Adrenal gland (tissue), 12 donors: ENCODE results near the gene CTBP2. TPM values are rescaled to one million over a fixed set of nuclear protein-coding genes. Genes with fewer than 3 reads are reported as not detected.

Experiments
- DNase-seq, 7 donors: peaks; one replicate each; pipeline ENCODE4 v3.0.0-alpha.2; 2019 to 2020
- H3K27ac ChIP-seq, 5 donors: fragments of 200-600 bp; sonication (generic) in 4 of 5; 1 replicate in 3 of 5; 2 replicates in 2 of 5; pipeline versions ENCODE4 v1.5.1 to v1.8.0; 2016 to 2020; ENCODE audit warnings: mild to moderate bottlenecking in 1 of 5
- H3K27me3 ChIP-seq: fragments of 200-600 bp; 2 replicates; pipeline ENCODE4 v1.8.0; 2021
- H3K36me3 ChIP-seq, 2 donors: fragments of 200-600 bp; replicated peaks in 1 of 2; 1 replicate in 1 of 2; 2 replicates in 1 of 2; pipeline versions ENCODE4 v1.5.1 to v1.8.0; 2018 to 2022
- H3K4me1 ChIP-seq, 2 donors: fragments of 200-600 bp; replicated peaks in 1 of 2; 1 replicate in 1 of 2; 2 replicates in 1 of 2; pipeline versions ENCODE4 v1.5.1 to v1.8.0; 2018 to 2021
- H3K4me3 ChIP-seq, 4 donors: fragments of 200-600 bp; sonication (generic) in 3 of 4; one replicate each; pipeline ENCODE4 v1.5.1; 2016 to 2018
- H3K9me3 ChIP-seq, 3 donors: fragments of 200-600 bp; sonication (generic) in 1 of 3; replicated peaks in 1 of 3; 1 replicate in 2 of 3; 2 replicates in 1 of 3; pipeline versions ENCODE4 v1.5.1 to v1.8.0; 2016 to 2021
- POLR2A ChIP-seq, 2 donors: fragments of 450-650 bp; IDR thresholded peaks; one replicate each; pipeline ENCODE4 v1.6.1; 2017; ENCODE audit warnings: antibody characterized with exemption in 2 of 2, mild to moderate bottlenecking in 2 of 2, moderate library complexity in 1 of 2
- WGBS, 4 donors: extraction: QIAGEN DNeasy Blood & Tissue Kit in 2 of 4; methylation state at CpG; one replicate each; pipeline versions ENCODE4 v1.1.5 to v1.1.7; 2013 to 2017; 5-methylcytosine and 5-hydroxymethylcytosine counted together
- intact Hi-C, 2 donors: fragments of 100-400 bp; cut with DNase I; formaldehyde crosslinking; loops; one replicate each; pipeline versions ENCODE4 v1.14.1 to v1.15.0; 2022 to 2023
- polyA plus RNA-seq, 3 donors: library from polyadenylated mRNA; stranded (reverse); fragments of 200-250 nt in 2 of 3; fragments of 350-450 nt in 1 of 3; fragmentation: Illumina TruSeq in 1 of 3; extraction: RNeasy Lipid Tissue Mini Kit (QIAGEN cat#74804) in 1 of 3; gene quantifications; one replicate each; pipeline ENCODE4 v1.2.3, GENCODE V29; 2013 to 2014
- total RNA-seq, 9 donors: library from RNA; depleted of rRNA in 4 of 9; stranded (reverse); fragments of >200 nt in 4 of 9; fragments of 120-200 nt in 1 of 9; fragmentation: NEBNext Ultra II Directional in 1 of 9; extraction: Animal tissue kit (Norgen Biotek cat#: 25700) in 1 of 9; gene quantifications; one replicate each; pipeline versions ENCODE4 v1.1.0 to v1.2.4, GENCODE V29; 2013 to 2023
- TF ChIP-seq, protein P1 (sequence below), 6 experiments: fragments of 450-650 bp in 4 of 6; fragments of 200-600 bp in 2 of 6; sonication (generic) in 1 of 6; IDR thresholded peaks; 1 replicate in 5 of 6; 2 replicates in 1 of 6; pipeline versions ENCODE4 v1.5.1 to v1.8.0; 2016 to 2021; ENCODE audit warnings: antibody characterized with exemption in 6 of 6, mild to moderate bottlenecking in 2 of 6, moderate library complexity in 1 of 6
- donor health status: healthy with polysubstance abuse.
- donor health status: Bipolar disorder and iron deficiency.
- donor health status: DM: yes; HTN: yes; CAD: no.
- donor health status: DM: no; HTN: no; CAD: no.
- donor health status: DM: no; HTN: no; CAD: no.
- donor health status: DM: yes; HTN: yes; CAD: no.

The CTBP2 gene
- total and polyA plus RNA-seq, 12 donors, result 25.3 to 66.5 (median 45.7) TPM

DNA sequence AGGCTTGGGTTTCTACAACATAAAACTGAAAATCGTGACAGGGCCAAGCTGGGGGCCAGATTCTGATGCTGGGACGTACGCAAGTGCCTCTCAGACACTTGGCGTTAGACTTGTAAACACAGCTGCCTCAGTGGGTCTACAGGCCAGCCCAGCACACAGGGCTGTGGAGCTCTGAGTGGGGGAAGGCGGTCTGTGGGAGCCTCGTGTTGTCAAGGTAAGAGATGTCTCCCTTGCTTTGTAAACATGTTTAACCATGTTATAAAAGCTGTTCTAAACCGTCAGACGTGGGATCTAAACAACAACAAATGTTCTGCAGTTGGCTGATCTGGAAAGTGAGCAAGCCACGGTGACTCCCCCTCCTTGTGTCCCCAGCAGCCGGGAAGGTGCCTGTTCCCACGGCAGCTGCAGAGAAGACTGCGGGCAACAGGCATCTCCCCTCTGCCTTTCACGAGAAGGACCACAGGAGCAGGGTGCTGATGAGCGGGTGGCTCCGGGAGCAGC lies 150.7 kb downstream of the CTBP2 start:
- intact Hi-C loops, result no loop called here
- Histone ChIP-seq H3K27ac (peak overlapping the region in 3 of 5 donors; percentile 2 to 80 (median 43)), H3K4me1 (peaks cover 19 to 39% of the 10 kb centered on the region in 2 donors), H3K9me3 (no peaks in the 10 kb centered on the region), H3K27me3 (no peaks in the 10 kb centered on the region), H3K4me3 (no peak overlapping the region), H3K36me3 (no peaks in the 10 kb centered on the region)
- no peak for DNase-seq
- no peak for TF ChIP-seq POLR2A (IDR thresholded peaks at IDR 0.05)
- TF ChIP-seq, protein P1, sequence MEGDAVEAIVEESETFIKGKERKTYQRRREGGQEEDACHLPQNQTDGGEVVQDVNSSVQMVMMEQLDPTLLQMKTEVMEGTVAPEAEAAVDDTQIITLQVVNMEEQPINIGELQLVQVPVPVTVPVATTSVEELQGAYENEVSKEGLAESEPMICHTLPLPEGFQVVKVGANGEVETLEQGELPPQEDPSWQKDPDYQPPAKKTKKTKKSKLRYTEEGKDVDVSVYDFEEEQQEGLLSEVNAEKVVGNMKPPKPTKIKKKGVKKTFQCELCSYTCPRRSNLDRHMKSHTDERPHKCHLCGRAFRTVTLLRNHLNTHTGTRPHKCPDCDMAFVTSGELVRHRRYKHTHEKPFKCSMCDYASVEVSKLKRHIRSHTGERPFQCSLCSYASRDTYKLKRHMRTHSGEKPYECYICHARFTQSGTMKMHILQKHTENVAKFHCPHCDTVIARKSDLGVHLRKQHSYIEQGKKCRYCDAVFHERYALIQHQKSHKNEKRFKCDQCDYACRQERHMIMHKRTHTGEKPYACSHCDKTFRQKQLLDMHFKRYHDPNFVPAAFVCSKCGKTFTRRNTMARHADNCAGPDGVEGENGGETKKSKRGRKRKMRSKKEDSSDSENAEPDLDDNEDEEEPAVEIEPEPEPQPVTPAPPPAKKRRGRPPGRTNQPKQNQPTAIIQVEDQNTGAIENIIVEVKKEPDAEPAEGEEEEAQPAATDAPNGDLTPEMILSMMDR (IDR thresholded peaks at IDR 0.05), result no peak
- WGBS, 4 donors, result 77 to 89% (median 86%) methylated on average over 15 of the region's 15 CpGs

DNA sequence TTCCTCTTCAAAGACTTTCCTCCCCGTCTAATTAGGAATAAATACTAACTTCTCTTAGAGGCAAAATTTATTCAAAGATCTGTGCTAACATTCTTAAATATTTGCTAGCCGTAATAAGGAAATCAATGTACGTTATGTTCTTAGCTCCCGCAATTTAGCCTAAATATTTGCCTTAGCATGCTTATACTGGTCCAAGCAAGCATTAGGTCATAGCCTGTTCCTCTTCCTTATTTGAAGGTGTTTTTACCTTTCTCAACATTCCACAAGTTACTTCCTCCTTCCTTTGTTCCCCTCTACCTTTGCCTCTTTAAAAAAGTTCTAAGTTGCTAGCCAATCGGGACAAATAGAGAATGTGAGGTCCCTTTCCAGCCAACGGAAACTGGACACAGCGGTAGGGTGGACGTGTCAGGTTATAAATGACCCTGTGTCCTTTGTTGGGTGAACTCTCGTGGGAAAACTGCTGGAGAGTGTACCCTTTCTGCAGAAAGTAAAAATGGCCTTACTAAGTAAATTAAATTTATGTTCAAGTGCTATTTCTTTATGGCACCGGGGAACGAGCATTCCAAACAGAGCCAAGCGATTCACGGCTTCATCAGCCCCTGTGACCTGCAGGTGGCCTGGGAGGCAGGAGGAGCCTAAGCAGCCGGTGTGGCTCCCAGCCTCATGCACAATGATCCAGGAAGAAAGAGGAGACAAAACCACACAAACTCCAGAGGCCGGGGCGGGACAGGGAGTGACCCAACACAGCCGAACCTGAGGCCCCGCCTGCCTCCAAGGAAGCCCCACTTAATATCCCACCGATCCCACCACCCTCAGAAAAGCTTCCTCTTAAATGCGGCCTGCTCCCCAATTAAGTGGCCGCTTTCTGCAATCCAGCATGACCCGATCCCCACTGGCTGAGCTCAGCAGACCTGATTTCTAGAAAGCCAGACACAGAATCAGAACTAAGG lies 151.4 kb downstream of the CTBP2 start:
- intact Hi-C loops, result no loop called here
- H3K27me3 ChIP-seq, result no peaks in the 10 kb centered on the region
- no peak for DNase-seq
- WGBS, 4 donors, result 85 to 93% (median 89%) methylated on average over 21 to 22 of the region's 22 CpGs
- H3K4me1 ChIP-seq, result peaks cover 13 to 31% of the 10 kb centered on the region in 2 donors
- H3K27ac ChIP-seq, result peak overlapping the region in 4 of 5 donors; percentile 48 to 80 (median 72)
- no peaks in the 10 kb centered on the region for H3K36me3 ChIP-seq
- no peaks in the 10 kb centered on the region for H3K9me3 ChIP-seq
- TF ChIP-seq, protein P1 (IDR thresholded peaks at IDR 0.05), result no peak
- TF ChIP-seq POLR2A (IDR thresholded peaks at IDR 0.05), result no peak
- no peak overlapping the region for H3K4me3 ChIP-seq

DNA sequence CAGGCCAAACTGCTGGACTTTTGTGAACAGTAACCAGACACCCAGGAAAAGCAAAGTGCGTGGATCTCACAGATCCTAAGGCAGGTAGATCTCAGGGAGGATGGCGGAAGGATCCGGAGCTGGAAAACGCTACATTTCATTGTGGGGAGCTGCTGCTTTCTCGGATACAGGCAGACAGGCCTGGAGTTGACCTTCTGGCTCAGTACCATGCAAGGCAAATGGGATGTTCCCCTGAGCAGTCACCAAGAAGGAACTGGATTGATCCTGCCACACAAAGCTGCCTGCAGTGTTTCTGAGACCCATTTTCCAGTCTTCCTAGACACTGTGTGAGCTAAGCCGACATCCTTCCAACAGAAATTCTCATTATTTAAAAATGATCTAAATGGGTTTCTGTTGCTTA lies 152.9 kb downstream of the CTBP2 start:
- peak in 1 of 7 donors; percentile 13 for DNase-seq
- peaks cover 20 to 39% of the 10 kb centered on the region in 2 donors for H3K4me1 ChIP-seq
- no peak for TF ChIP-seq POLR2A (IDR thresholded peaks at IDR 0.05)
- TF ChIP-seq, protein P1 (IDR thresholded peaks at IDR 0.05), result no peak
- 77 to 82% (median 78%) methylated on average over 6 of the region's 6 CpGs for WGBS, 4 donors
- H3K27ac ChIP-seq, result peak overlapping the region in 4 of 5 donors; percentile 48 to 80 (median 72)
- peaks cover 0 to 8% of the 10 kb centered on the region in 2 donors for H3K36me3 ChIP-seq
- H3K27me3 ChIP-seq, result no peaks in the 10 kb centered on the region
- intact Hi-C loops, result no loop called here
- no peaks in the 10 kb centered on the region for H3K9me3 ChIP-seq
- H3K4me3 ChIP-seq, result no peak overlapping the region

DNA sequence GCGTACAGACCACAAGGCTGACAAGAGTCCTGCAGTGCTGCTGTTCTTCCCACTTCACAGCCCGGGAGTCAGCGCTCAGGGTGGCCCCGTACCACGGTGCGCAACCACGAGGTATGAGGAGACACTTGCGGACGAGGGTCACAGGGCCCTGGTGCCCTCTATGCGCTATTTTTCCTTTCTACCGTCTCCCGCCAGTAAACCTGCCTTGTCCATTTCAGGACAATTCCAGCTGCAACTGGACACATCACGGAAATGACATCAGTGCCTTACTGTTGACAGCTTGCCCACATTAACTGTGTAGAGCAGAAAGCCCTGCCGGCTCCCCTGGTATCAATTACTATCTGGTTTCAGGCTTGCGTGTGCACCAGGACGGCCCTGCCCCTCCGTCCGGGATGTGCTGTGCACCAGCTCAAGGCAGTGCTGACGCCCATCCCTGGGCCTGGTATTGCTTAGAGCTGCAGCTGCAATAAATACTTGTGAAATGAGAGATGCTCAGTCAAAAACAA lies 153.4 kb downstream of the CTBP2 start:
- H3K36me3 ChIP-seq, result peaks cover 0 to 13% of the 10 kb centered on the region in 2 donors
- 65 to 81% (median 71%) methylated on average over 17 to 19 of the region's 19 CpGs for WGBS, 4 donors
- H3K4me3 ChIP-seq, result no peak overlapping the region
- no peaks in the 10 kb centered on the region for H3K27me3 ChIP-seq
- peak overlapping the region in 3 of 5 donors; percentile 7 to 80 (median 48) for H3K27ac ChIP-seq
- intact Hi-C loops, result no loop called here
- no peaks in the 10 kb centered on the region for H3K9me3 ChIP-seq
- peak in 2 of 7 donors; percentile 26 to 91 for DNase-seq
- TF ChIP-seq POLR2A (IDR thresholded peaks at IDR 0.05), result no peak
- TF ChIP-seq, protein P1 (IDR thresholded peaks at IDR 0.05), result no peak
- peaks cover 24 to 44% of the 10 kb centered on the region in 2 donors for H3K4me1 ChIP-seq
